PC-3 (cell line): ENCODE measurements around the gene HMX3. TPM values are rescaled to one million over a fixed set of nuclear protein-coding genes. Genes with fewer than 3 reads are reported as not detected.
"Not testable (repeated sequence)": the region's sequence is repeated elsewhere in the genome, so short reads cannot be mapped to it uniquely, and the experiment has no call there.

ENCODE experiments used
- ATAC-seq: fragments of 200-7000 bp; cut with Tn5 transposase; 2 replicates; pipeline ENCODE4 v1.9.1; 2020; ENCODE audit warnings: mild to moderate bottlenecking, moderate library complexity
- BruUV-seq: library from RNA; stranded (reverse); fragments of 400-500 nt; replicated peaks from 2 replicates; lab custom pipeline; 2021; lab: Mats Ljungman, UMichigan
- CTCF ChIA-PET: fragments of 300-600 bp; sonication (Branson Sonifier 250); formaldehyde crosslinking; loops from one replicate; lab custom pipeline; 2022; ENCODE audit warnings: antibody characterized with exemption; lab: Charles Lee
- POLR2A ChIA-PET: fragments of 300-600 bp; sonication (Branson Sonifier 250); formaldehyde crosslinking; loops from one replicate; lab custom pipeline; 2022; ENCODE audit warnings: antibody characterized with exemption; ENCODE audit not compliant: unreplicated experiment; lab: Charles Lee
- DNase-seq: peaks from one replicate; pipeline ENCODE4 v3.0.0-alpha.2; 2015
- H2AFZ ChIP-seq: fragments of 300-600 bp; sonication (generic); 2 replicates; pipeline ENCODE4 v1.6.0; 2016; ENCODE audit warnings: antibody characterized with exemption, low read length
- H3F3A ChIP-seq: fragments of 300-600 bp; sonication (generic); one replicate; pipeline ENCODE4 v1.6.0; 2017; ENCODE audit warnings: antibody characterized with exemption, low read length, control low read depth, mild to moderate bottlenecking; ENCODE audit not compliant: unreplicated experiment
- H3K27ac ChIP-seq: fragments of 300-600 bp; sonication (generic); 2 replicates; pipeline ENCODE4 v1.5.1; 2016; ENCODE audit warnings: mild to moderate bottlenecking, low read length
- H3K27me3 ChIP-seq: fragments of 300-600 bp; sonication (generic); 2 replicates; pipeline ENCODE4 v1.6.1; 2016; ENCODE audit warnings: low read length, mixed read lengths
- H3K36me3 ChIP-seq: fragments of 300-600 bp; sonication (generic); 2 replicates; pipeline ENCODE4 v1.6.1; 2016; ENCODE audit warnings: low read depth, mixed run types, low read length, mixed read lengths
- H3K4me1 ChIP-seq: fragments of 300-600 bp; sonication (generic); 2 replicates; pipeline ENCODE4 v1.5.1; 2016; ENCODE audit warnings: low read length; ENCODE audit not compliant: insufficient read depth
- H3K4me2 ChIP-seq: fragments of 300-600 bp; sonication (generic); 2 replicates; pipeline ENCODE4 v1.6.0; 2016; ENCODE audit warnings: low read length
- H3K4me3 ChIP-seq: fragments of 300-600 bp; sonication (generic); 2 replicates; pipeline ENCODE4 v1.5.1; 2016; ENCODE audit warnings: mild to moderate bottlenecking, low read length, mixed read lengths
- H3K79me2 ChIP-seq: fragments of 300-600 bp; sonication (generic); 2 replicates; pipeline ENCODE4 v1.6.1; 2017; ENCODE audit warnings: low read length, mixed read lengths
- H3K9ac ChIP-seq: fragments of 300-600 bp; sonication (generic); 2 replicates; pipeline ENCODE4 v1.6.0; 2016; ENCODE audit warnings: mild to moderate bottlenecking, low read length
- H3K9me2 ChIP-seq: fragments of 300-600 bp; sonication (generic); replicated peaks from 2 replicates; pipeline ENCODE4 v1.6.1; 2016; ENCODE audit warnings: mixed run types, low read length, mixed read lengths
- H3K9me3 ChIP-seq: fragments of 300-600 bp; sonication (generic); 2 replicates; pipeline ENCODE4 v1.6.1; 2016; ENCODE audit warnings: low read length, mixed read lengths
- H4K20me1 ChIP-seq: fragments of 300-600 bp; sonication (generic); 2 replicates; pipeline ENCODE4 v1.6.1; 2016; ENCODE audit warnings: low read length, mixed read lengths
- CTCF ChIP-seq: fragments of 300-600 bp; sonication (generic); conservative IDR thresholded peaks from 2 replicates; pipeline ENCODE4 v1.5.1; 2017; ENCODE audit warnings: antibody characterized with exemption, low read depth, mild to moderate bottlenecking, low read length
- EZH2 ChIP-seq: fragments of 300-600 bp; sonication (generic); IDR thresholded peaks from one replicate; pipeline ENCODE4 v1.6.1; 2017; ENCODE audit warnings: antibody characterized with exemption, mild to moderate bottlenecking, low read length; ENCODE audit not compliant: unreplicated experiment
- EZH2phosphoT487 ChIP-seq: fragments of 300-600 bp; sonication (generic); IDR thresholded peaks from 2 replicates; pipeline ENCODE4 v1.6.1; 2018; ENCODE audit warnings: mild to moderate bottlenecking, antibody characterized with exemption, low read length, borderline replicate concordance
- intact Hi-C: fragments of 100-400 bp; cut with micrococcal nuclease; formaldehyde crosslinking; loops from 2 replicates; pipeline ENCODE4 v1.9.0; 2023
- total RNA-seq: library from RNA; depleted of rRNA; stranded (reverse); fragments of >200 nt; gene quantifications from 2 replicates; pipeline ENCODE4 v1.2.3, GENCODE V29; 2014

The HMX3 gene
- total RNA-seq, 1 experiment from 2014 or later = 0.51 TPM

- H2AFZ ChIP-seq = no peak overlapping the region
- peaks cover 10% of the 10 kb centered on the region; the same call in 1 of the 2 replicates for H3K4me1 ChIP-seq
- intact Hi-C loops = no loop called here
- ATAC-seq (no peak), DNase-seq (no peak)
- BruUV-seq = no TSS peak
- no peaks in the 10 kb centered on the region for H3K79me2 ChIP-seq
- H3K4me2 ChIP-seq = no peak overlapping the region
- H4K20me1 ChIP-seq = no peaks in the 10 kb centered on the region
- no peaks in the 10 kb centered on the region for H3K9me2 ChIP-seq
- no peaks in the 10 kb centered on the region for H3F3A ChIP-seq
- no peaks in the 10 kb centered on the region for H3K27me3 ChIP-seq
- no peaks in the 10 kb centered on the region; the same call in 1 of the 2 replicates for H3K36me3 ChIP-seq
- POLR2A ChIA-PET = no interaction called here
- no peak overlapping the region for H3K27ac ChIP-seq
- no peak overlapping the region for H3K9ac ChIP-seq
- TF ChIP-seq EZH2 (no peak), EZH2phosphoT487 (no peak), CTCF (no peak)
- H3K4me3 ChIP-seq = no peak overlapping the region
- CTCF ChIA-PET = no interaction called here
- H3K9me3 ChIP-seq = no peaks in the 10 kb centered on the region
Observed at GRCh38 chr10:123175389-123176387, 39.9 kb downstream of the HMX3 start.

DNA sequence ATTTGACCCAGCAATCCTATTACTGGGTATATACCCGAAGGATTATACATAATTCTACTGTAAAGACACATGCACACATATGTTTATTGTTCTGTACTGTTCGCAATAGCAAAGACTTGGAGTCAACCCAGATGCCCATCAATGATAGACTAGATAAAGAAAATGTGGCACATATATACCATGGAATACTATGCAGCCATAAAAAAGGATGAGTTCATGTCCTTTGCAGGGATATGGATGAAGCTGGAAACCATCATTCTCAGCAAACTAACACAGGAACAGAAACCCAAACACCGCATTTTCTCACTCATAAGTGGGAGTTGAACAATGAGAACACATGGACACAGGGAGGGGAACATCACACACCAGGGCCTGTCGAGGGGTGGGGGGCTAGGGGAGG lies 42.6 kb downstream of the HMX3 start:
- DNase-seq, ATAC-seq, H3K9me2 ChIP-seq, H3K79me2 ChIP-seq, BruUV-seq, H2AFZ ChIP-seq, H3K9me3 ChIP-seq, H3K4me1 ChIP-seq, POLR2A ChIA-PET, H3K9ac ChIP-seq, intact Hi-C loops, H3F3A ChIP-seq, H3K27me3 ChIP-seq, H3K4me3 ChIP-seq, H3K27ac ChIP-seq, H4K20me1 ChIP-seq, H3K36me3 ChIP-seq, H3K4me2 ChIP-seq, CTCF ChIA-PET: not testable (repeated sequence)

DNA sequence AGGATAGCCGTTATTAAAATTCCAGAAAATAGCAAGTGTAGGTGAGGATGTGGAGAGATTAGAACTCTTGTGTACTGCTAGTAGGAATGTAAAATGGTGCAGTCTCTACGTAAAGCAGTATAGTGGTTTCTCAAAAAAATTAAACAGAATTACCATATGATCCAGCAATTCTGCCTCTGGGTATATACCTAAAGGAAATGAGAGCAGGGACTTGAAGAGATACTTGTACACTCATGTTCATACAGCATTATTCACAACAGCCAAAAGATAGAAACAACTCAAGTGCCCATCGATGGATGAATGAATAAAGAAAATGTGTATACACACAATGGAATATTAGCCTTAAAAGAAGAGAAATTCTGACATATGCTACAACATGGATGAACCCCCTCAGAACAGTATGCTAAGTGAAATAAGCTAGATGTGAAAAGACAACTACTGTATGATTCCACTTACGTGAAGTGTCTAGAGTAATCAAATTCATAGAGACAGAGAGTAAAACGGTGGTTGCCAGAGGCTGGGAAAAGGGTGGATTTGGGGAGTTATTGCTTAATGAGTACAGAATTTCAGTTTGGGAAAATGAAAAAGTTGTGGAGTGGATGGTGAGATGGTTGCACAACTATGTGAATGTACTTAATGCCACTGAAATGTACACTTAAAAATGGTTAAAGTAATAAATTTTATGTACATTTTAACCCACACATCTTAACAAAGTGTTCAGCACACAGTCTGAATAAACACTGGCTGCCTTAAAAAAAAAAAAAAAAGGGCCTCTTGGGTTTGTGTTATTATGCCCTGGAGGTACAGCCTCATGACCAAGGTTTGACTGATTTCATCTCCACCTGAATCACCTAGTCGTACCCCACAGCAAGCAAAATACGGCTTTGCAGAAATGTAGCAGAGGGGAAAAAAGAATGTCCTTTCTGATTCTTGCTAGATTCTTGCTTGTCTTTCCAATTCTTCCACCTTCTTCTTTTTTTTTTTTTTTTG lies 44.6 kb downstream of the HMX3 start:
- DNase-seq (peak; percentile 66), ATAC-seq (peak; percentile 31; the same call in 1 of the 2 replicates)
- Histone ChIP-seq H3K9ac (no peak overlapping the region), H3K4me1 (peaks cover 10% of the 10 kb centered on the region; the same call in 1 of the 2 replicates), H3K27me3 (no peaks in the 10 kb centered on the region), H2AFZ (no peak overlapping the region), H3K9me3 (no peaks in the 10 kb centered on the region), H3K27ac (peak overlapping the region; percentile 37), H3K79me2 (no peaks in the 10 kb centered on the region), H3K4me3 (no peak overlapping the region), H3K9me2 (no peaks in the 10 kb centered on the region), H3F3A (no peaks in the 10 kb centered on the region), H4K20me1 (no peaks in the 10 kb centered on the region), H3K36me3 (no peaks in the 10 kb centered on the region), H3K4me2 (peak overlapping the region; percentile 36; the same call in 1 of the 2 replicates)
- CTCF ChIA-PET = no interaction called here
- BruUV-seq = no TSS peak
- intact Hi-C loops = no loop called here
- TF ChIP-seq EZH2 (no peak), CTCF (no peak), EZH2phosphoT487 (no peak)
- POLR2A ChIA-PET = no interaction called here
